ENCODE results near the gene ASRGL1.
A peak's percentile ranks its signal among the peaks of the same experiment; 100 is the strongest.

ASRGL1 gene

GRCh38 chr11:62393061-62393611, 55.9 kb downstream of the ASRGL1 start:
- no peak for DNase-seq (ENCODE audit: low read depth)

- no peak for DNase-seq (ENCODE audit: low read depth)
Measured at GRCh38 chr11:62393735-62394134, 56.5 kb downstream of the ASRGL1 start.

GRCh38 chr11:62394825-62395538, 57.7 kb downstream of the ASRGL1 start:
- DNase-seq (ENCODE audit: low read depth), result peak; percentile 8

DNA sequence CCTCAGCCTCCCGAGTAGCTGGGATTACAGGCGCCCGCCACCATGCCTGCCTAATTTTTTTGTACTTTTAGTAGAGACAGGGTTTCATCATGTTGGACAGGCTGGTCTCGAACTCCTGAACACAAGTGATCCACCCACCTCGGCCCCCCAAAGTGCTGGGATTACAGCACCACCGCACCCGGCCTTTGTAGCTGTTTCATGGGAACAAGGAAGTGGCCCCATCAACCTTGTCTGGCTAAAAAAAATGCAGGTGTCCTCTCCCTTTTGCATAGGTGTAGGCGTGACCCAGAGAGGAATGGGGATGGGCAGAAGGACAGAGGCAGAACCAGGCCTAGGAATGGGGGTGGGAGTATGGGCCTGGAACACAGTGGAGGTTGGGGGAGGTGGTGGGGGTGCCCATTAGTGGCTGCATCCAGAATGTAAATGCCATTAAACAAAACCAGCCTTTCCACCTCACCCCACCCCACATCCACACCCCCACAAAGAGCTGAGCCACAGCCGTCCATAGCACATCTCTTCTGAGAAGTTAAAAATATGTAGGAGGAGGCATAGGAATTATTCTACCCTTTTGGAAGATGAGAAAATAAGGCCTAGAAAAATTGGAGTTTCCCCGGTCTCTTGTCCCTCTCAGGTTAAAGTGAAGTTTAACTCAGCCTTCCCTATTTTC, 58.8 kb downstream of the ASRGL1 start:
- DNase-seq (ENCODE audit: low read depth), result no peak

DNA sequence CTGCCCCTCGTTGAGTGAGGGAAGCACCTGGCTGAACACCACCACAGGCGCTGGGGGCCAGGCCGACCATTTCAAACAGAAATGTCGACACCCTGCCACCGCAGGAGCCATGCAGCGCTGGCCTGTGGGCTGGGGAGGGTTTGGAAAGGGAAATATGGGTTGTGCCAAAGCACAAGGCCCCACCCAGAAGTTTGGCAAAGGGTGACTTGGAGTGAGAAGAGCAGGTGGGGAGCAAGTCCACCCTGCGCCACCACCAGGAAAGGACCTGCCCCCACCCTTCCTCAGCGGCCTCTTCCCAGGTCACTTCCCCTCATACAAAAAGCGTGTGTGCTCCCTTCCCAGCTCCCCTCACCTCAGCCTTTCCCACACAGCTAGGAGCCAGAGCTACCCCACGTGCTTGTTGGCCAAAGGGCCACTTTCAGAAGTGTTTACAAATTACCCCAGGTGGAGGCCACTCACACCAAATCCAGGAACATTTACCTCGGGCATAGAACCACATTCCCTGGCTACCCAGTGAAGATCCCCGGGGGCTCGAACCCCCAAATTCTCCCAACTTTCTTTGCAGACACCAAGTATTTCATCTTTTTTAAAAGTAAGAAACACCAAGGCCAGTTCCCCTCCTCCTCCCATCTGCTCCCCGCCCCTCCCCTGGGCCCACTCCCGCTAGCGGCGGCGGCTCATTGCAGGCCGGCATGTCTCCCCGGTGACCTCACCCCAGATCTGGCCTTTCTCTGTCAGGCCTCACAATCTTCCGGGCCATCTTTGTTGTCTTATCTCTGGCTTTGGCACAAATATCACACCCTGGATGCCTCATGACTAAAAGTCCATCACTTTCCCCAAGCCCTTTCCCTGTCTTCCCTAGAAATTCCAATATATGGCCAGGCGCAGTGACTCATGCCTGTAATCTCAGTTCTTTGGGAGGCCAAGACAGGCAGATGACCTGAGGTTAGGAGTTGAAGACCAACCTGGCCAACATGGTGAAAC, 61.1 kb downstream of the ASRGL1 start:
- no peak for DNase-seq (ENCODE audit: low read depth)

DNA sequence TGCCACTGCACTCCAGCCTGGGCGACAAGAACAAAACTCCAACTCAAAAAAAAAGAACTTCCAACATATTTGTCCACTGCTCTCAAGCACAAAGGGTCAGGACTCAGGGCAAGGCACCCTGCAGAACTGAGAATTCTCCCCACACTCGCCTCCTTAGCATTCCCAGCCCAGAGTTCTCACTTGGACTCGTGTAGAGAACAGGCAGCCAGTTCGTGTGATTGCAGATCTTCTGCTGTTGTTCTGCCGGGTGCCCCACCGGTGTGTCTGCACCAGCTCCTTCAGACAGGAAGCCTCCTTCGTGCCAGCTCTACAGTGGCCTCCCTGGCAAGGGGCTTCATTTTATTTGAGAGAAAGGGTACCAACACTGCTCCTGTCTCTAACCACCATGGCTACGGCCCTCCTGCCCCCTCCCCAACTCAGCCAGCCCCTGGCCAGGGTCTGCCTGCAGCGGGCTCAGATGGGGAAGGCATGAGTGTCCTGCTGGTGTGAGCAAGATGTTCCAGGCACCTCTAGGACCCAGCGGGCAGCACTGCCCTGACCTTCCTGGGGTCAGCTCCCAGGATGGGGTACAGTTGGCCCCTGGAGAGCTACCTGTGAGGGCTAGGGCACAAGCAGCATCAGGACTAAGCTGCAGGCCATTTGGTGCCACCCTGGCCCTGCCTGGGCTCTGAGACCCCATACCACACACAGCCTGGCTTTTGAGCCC, 62.1 kb downstream of the ASRGL1 start:
- no peak for DNase-seq (ENCODE audit: low read depth)

DNA sequence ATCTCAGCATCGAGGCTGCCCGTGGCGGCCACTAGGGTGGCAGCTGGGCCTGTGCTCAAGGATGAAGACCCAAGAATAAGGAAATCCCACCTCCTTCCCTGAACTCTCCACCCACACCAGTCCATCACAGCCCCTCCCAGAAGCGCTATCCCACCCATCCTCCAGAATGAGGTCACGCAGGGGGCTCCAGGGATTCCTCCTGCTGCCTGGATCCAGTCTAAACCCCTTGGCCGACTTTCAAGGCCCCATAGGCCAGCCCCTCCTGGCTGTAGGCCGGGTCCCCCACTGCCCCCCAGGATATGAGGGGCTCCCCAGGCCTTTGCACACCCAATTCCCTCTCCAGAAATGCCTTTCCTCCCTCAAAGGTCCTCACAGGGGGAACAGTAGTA, 62.6 kb downstream of the ASRGL1 start:
- DNase-seq (ENCODE audit: low read depth), result no peak

DNA sequence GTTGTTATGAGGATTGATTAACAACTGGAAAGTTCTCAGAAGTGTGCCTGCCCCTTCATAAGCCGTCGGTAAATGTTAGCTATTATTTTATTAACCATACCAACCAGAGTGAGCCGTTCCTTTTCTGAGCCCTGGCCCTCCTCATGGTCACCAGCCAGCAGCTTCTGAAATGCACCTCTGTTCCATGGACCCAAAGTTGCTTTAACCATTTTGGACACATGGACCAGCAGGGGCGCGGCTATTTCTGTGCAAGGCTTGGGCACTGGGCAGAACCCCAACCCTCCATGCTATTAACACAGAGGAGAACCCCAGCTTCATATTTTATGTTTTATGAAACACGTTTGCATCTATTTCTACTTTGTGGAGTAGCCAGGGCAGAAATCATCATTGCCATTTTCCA, 63.0 kb downstream of the ASRGL1 start:
- DNase-seq (ENCODE audit: low read depth), result no peak

DNA sequence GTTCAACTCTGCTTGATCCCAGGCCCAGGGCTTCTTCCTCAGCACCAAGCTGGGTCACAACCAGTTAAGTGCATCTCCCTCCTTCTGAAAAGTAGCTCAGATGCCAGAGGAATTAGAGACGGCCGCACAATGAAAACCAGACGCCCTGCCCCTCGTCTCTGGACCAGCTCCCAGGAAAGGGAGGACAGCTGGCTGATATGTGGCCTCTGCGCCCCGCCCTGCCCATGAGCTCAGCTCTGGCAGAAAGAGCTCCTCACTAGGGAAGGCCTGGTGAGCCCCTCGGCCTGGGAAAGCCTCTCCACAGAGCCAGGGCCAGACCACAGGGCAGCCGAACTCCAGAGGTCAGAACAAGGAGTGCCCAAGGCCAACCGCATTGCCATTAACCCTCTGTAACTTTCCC, 63.5 kb downstream of the ASRGL1 start:
- no peak for DNase-seq (ENCODE audit: low read depth)

- no peak for DNase-seq (ENCODE audit: low read depth)
Measured at GRCh38 chr11:62401356-62401755, 64.1 kb downstream of the ASRGL1 start.

GRCh38 chr11:62401811-62402210, 64.6 kb downstream of the ASRGL1 start:
- no peak for DNase-seq (ENCODE audit: low read depth)

- peak; percentile 11 for DNase-seq (ENCODE audit: low read depth)
Measured at GRCh38 chr11:62402226-62402959, 65.1 kb downstream of the ASRGL1 start.

GRCh38 chr11:62402960-62403730, 65.9 kb downstream of the ASRGL1 start:
- no peak for DNase-seq (ENCODE audit: low read depth)

GRCh38 chr11:62404435-62404834, 67.2 kb downstream of the ASRGL1 start:
- no peak for DNase-seq (ENCODE audit: low read depth)

DNA sequence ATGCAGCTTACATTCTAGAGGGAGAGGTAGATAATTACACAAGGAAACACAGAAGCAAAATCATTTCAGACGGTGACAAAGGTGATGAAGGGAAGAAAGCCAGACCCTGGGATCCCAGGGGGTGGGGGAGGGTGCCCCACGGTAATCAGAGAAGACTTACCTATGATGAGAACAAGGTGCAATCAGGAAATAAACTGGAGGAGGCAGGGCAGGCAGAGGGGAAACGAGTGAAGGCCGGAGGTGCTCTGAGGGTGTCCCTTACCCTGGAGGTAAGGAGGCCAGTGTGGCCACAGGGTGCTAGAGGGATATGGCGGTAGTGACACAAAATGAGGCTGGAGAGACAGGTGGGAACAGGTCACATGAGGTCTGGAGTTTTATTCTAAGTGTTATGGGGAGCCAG, 67.7 kb downstream of the ASRGL1 start:
- no peak for DNase-seq (ENCODE audit: low read depth)

DNA sequence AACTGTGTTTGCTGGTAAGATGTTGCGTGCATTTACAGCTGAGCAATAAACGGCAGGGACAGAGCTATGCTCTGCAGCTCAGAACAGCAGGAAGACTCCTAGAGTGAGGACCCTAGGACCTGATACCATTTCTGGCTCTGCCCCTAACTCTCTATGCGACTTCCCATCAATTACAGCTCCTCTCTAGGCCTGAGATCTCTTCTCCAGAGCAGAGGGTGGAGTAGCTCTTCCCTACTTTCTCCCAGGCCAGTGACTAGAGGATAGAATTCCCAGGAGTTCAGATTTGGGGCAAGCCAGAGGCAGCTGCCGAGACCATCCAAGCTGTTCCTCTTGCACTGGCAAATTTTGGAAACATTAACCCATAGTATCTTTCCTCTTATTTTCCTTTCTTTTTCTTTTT, 68.8 kb downstream of the ASRGL1 start:
- DNase-seq (ENCODE audit: low read depth), result no peak

DNA sequence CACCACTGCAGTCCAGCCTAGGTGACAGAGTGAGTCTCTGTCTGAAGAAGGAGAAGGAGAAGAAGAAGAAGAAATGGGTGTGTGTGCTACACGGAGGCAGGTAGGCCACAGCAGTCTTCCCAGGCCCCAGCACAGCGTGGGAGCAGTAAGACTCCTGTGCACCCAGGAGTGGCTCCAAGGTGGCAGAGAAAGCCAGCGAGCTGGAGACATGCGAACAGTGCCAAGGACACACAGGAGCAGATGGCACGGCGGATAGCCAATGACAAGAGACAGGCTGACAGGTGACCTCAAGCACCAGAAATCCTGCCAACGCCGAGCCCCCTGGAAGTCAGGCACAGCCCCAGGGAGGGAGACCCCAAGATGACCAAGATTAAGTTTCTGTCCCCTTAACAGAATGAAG, 72.6 kb downstream of the ASRGL1 start:
- DNase-seq (ENCODE audit: low read depth), result no peak

DNA sequence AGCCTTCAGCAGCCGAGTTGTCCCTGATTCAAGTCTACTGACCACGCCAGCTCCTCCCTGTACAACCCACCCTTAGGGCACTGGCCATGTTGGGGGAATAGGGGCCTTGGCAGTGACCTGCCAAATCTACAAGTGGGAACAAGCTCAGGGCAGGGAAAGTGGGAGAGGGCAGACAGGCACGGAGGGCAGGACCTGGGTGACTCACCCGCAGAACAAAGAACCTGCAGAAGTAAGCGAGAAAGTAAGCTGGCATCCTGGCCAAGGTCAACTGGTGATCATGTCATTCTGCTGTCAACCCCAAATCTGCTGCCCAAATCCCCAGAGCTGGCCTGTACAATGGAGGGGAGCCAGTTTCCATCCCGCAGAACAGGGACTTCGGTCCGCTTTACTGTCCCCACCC, 73.7 kb downstream of the ASRGL1 start:
- DNase-seq (ENCODE audit: low read depth), result no peak

DNA sequence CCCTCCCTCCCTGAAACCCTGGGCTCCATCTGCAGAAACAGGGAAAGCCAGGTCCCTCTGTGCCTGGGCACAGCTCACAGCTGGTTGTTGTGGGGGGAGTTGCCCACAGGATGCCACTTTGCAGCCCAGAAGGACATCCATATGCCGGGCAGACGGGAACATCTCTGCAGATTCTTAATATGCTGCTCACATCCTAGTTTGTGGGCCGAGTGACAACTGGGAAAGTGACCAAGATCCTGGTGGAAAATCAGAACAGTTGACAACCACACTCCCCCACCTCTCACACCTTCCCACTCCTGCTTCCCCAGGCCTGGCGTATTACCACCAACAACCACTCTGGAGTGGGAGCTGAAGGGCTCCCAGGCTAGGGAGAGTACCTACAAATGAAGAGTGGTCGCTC, 74.3 kb downstream of the ASRGL1 start:
- no peak for DNase-seq (ENCODE audit: low read depth)

- DNase-seq (ENCODE audit: low read depth), result no peak
Measured at GRCh38 chr11:62413060-62413696, 75.9 kb downstream of the ASRGL1 start.

All from T-helper 22 cell (primary cell).